Activated CD8-positive, alpha-beta T cell treated with anti-CD3 and anti-CD28 coated beads, Interleukin-2, amount 10 ng/mL, durations not matched to agents 7 days and 5 days (primary cell): Measurements from ENCODE around the gene SBDS. TPM values are rescaled to one million over a fixed set of nuclear protein-coding genes. Genes with fewer than 3 reads are reported as not detected.
A peak's percentile ranks its signal among the peaks of the same experiment; 100 is the strongest.
"Not testable (repeated sequence)": the region's sequence is repeated elsewhere in the genome, so short reads cannot be mapped to it uniquely, and the experiment has no call there.

Experiments used
- ATAC-seq: fragments of 150-1000 bp; cut with Tn5 transposase; one replicate; pipeline ENCODE4 v1.10.0; 2021; ENCODE audit warnings: moderate library complexity
- CTCF ChIA-PET: fragments of 350-600 bp; sonication (Branson Sonifier 250); formaldehyde crosslinking; loops from one replicate; lab custom pipeline; 2021; ENCODE audit warnings: antibody characterized with exemption; lab: Charles Lee
- POLR2A ChIA-PET: fragments of 350-600 bp; sonication (Branson Sonifier 250); formaldehyde crosslinking; loops from one replicate; lab custom pipeline; 2021; ENCODE audit warnings: antibody characterized with exemption; lab: Charles Lee
- DNase-seq: peaks from one replicate; pipeline ENCODE4 v3.0.0-alpha.2; 2020
- H3K27ac Mint-ChIP-seq: one replicate; pipeline ENCODE4 v1.8.0; 2021; ENCODE audit warnings: mild to moderate bottlenecking, mixed read lengths
- H3K27me3 Mint-ChIP-seq: one replicate; pipeline ENCODE4 v1.8.0; 2021; ENCODE audit warnings: low read depth, mixed read lengths
- H3K36me3 Mint-ChIP-seq: one replicate; pipeline ENCODE4 v1.8.0; 2021; ENCODE audit warnings: low read depth, mixed read lengths
- H3K4me1 Mint-ChIP-seq: one replicate; pipeline ENCODE4 v1.8.0; 2021; ENCODE audit warnings: low read depth, mixed read lengths
- H3K4me3 Mint-ChIP-seq: one replicate; pipeline ENCODE4 v1.8.0; 2021; ENCODE audit warnings: mild to moderate bottlenecking, mixed read lengths
- H3K9me3 Mint-ChIP-seq: one replicate; pipeline ENCODE4 v1.8.0; 2022; ENCODE audit warnings: mixed read lengths; ENCODE audit not compliant: insufficient read depth
- total RNA-seq, 2 experiments: library from RNA; stranded (reverse); gene quantifications; one replicate each; pipeline ENCODE4 v1.2.3, GENCODE V29; 2021

The SBDS gene
- total RNA-seq: 10 to 100 TPM; 40.1 to 40.8 TPM

GRCh38 chr7:66995050-66995776 is at the start of gene SBDS:
Gene SBDS (minus strand): TSS chr7:66995586. CDS start chr7:66995417, 169 bp downstream.
- peaks cover 36% of the 10 kb centered on the region for H3K4me1 Mint-ChIP-seq
- CTCF ChIA-PET: interaction anchor here (1.2 kb wide), 1 partner anchor 151 kb away, joined by 3 read pairs; no protein-coding TSS in a partner anchor
- DNase-seq (peak; percentile 98), ATAC-seq (peak; percentile 69)
- POLR2A ChIA-PET: interaction anchor here (0.5 to 1.9 kb wide), 5 partner anchors 73 to 498 kb away, joined by 3 to 13 read pairs (median 4); no protein-coding TSS in a partner anchor
- peaks cover 30% of the 10 kb centered on the region for H3K36me3 Mint-ChIP-seq
- H3K9me3 Mint-ChIP-seq, H3K27me3 Mint-ChIP-seq: not testable (repeated sequence)
- peak within 1 kb of the TSS; percentile 99 for H3K4me3 Mint-ChIP-seq
- H3K27ac Mint-ChIP-seq: peak within 1 kb of the TSS; percentile 99

GRCh38 chr7:67043559-67043930 is 48.2 kb upstream of the SBDS start:
- POLR2A ChIA-PET, H3K4me3 Mint-ChIP-seq, H3K36me3 Mint-ChIP-seq, H3K27ac Mint-ChIP-seq, H3K4me1 Mint-ChIP-seq, DNase-seq, ATAC-seq, CTCF ChIA-PET, H3K27me3 Mint-ChIP-seq, H3K9me3 Mint-ChIP-seq: not testable (repeated sequence)

- POLR2A ChIA-PET, CTCF ChIA-PET, H3K9me3 Mint-ChIP-seq, H3K36me3 Mint-ChIP-seq, H3K4me3 Mint-ChIP-seq, H3K27ac Mint-ChIP-seq, DNase-seq, H3K4me1 Mint-ChIP-seq, ATAC-seq, H3K27me3 Mint-ChIP-seq: not testable (repeated sequence)
Observed at GRCh38 chr7:67042781-67043558, 47.6 kb upstream of the SBDS start.

GRCh38 chr7:67040832-67041231 is 45.4 kb upstream of the SBDS start:
- H3K9me3 Mint-ChIP-seq, H3K27me3 Mint-ChIP-seq, DNase-seq, ATAC-seq, H3K4me1 Mint-ChIP-seq, H3K4me3 Mint-ChIP-seq, H3K36me3 Mint-ChIP-seq, H3K27ac Mint-ChIP-seq: not testable (repeated sequence)
- CTCF ChIA-PET: interaction anchor here (0.7 to 1.6 kb wide), 2 partner anchors 20 to 261 kb away, joined by 3 to 7 read pairs; no protein-coding TSS in a partner anchor
- POLR2A ChIA-PET: interaction anchor here (1.2 kb wide), 1 partner anchor 261 kb away, joined by 4 read pairs; no protein-coding TSS in a partner anchor

- peaks cover 28% of the 10 kb centered on the region for H3K36me3 Mint-ChIP-seq
- H3K9me3 Mint-ChIP-seq, H3K4me1 Mint-ChIP-seq, H3K27ac Mint-ChIP-seq, H3K27me3 Mint-ChIP-seq, POLR2A ChIA-PET, CTCF ChIA-PET, DNase-seq, ATAC-seq, H3K4me3 Mint-ChIP-seq: not testable (repeated sequence)
Observed at GRCh38 chr7:67036432-67037395, 41.3 kb upstream of the SBDS start.

- H3K4me3 Mint-ChIP-seq: no peak overlapping the region
- H3K27me3 Mint-ChIP-seq: no peaks in the 10 kb centered on the region
- peaks cover 14% of the 10 kb centered on the region for H3K9me3 Mint-ChIP-seq
- CTCF ChIA-PET: no interaction called here
- no peaks in the 10 kb centered on the region for H3K4me1 Mint-ChIP-seq
- DNase-seq: no peak
- H3K36me3 Mint-ChIP-seq: peaks cover 45% of the 10 kb centered on the region
- POLR2A ChIA-PET: no interaction called here
- no peak overlapping the region for H3K27ac Mint-ChIP-seq
- no peak for ATAC-seq
Observed at GRCh38 chr7:67033251-67033650, 37.9 kb upstream of the SBDS start.

GRCh38 chr7:67031685-67032084 is 36.3 kb upstream of the SBDS start:
- CTCF ChIA-PET, H3K4me1 Mint-ChIP-seq, POLR2A ChIA-PET, H3K27ac Mint-ChIP-seq, H3K27me3 Mint-ChIP-seq, H3K4me3 Mint-ChIP-seq, ATAC-seq, DNase-seq: not testable (repeated sequence)
- Mint-ChIP-seq H3K9me3 (peaks cover 14% of the 10 kb centered on the region), H3K36me3 (peaks cover 48% of the 10 kb centered on the region)

GRCh38 chr7:67025459-67025858 is 30.1 kb upstream of the SBDS start:
- H3K9me3 Mint-ChIP-seq, POLR2A ChIA-PET, CTCF ChIA-PET, DNase-seq, H3K27me3 Mint-ChIP-seq, H3K4me3 Mint-ChIP-seq, H3K4me1 Mint-ChIP-seq, H3K27ac Mint-ChIP-seq, ATAC-seq: not testable (repeated sequence)
- H3K36me3 Mint-ChIP-seq: peaks cover 49% of the 10 kb centered on the region

- Mint-ChIP-seq H3K4me1 (peaks cover 6% of the 10 kb centered on the region), H3K4me3 (no peak overlapping the region), H3K27me3 (no peaks in the 10 kb centered on the region), H3K27ac (no peak overlapping the region), H3K9me3 (no peaks in the 10 kb centered on the region), H3K36me3 (peaks cover 47% of the 10 kb centered on the region)
- DNase-seq: no peak
- no peak for ATAC-seq
- ChIA-PET POLR2A (no interaction called here), CTCF (no interaction called here)
Observed at GRCh38 chr7:67022511-67022910, 27.1 kb upstream of the SBDS start.

- H3K27me3 Mint-ChIP-seq: no peaks in the 10 kb centered on the region
- H3K4me3 Mint-ChIP-seq: no peak overlapping the region
- ATAC-seq: no peak
- peaks cover 6% of the 10 kb centered on the region for H3K4me1 Mint-ChIP-seq
- DNase-seq: no peak
- no peaks in the 10 kb centered on the region for H3K9me3 Mint-ChIP-seq
- ChIA-PET POLR2A (no interaction called here), CTCF (no interaction called here)
- H3K36me3 Mint-ChIP-seq: peaks cover 46% of the 10 kb centered on the region
- no peak overlapping the region for H3K27ac Mint-ChIP-seq
Observed at GRCh38 chr7:67021260-67021659, 25.9 kb upstream of the SBDS start.
